CD8-positive, alpha-beta memory T cell (primary cell): ENCODE data around the gene NSUN7. TPM values are rescaled to one million over a fixed set of nuclear protein-coding genes. Genes with fewer than 3 reads are reported as not detected.

Source experiments
- CTCF ChIA-PET: fragments of 350-600 bp; sonication (Branson Sonifier 250); formaldehyde crosslinking; loops from one replicate; lab custom pipeline; 2021; ENCODE audit warnings: antibody characterized with exemption; lab: Charles Lee
- POLR2A ChIA-PET: fragments of 350-600 bp; sonication (Branson Sonifier 250); formaldehyde crosslinking; loops from one replicate; lab custom pipeline; 2021; ENCODE audit warnings: antibody characterized with exemption; lab: Charles Lee
- DNase-seq, 5 donors: peaks; one replicate each; pipeline versions ENCODE4 v3.0.0 to v3.0.0-alpha.2; 2020 to 2022; ENCODE audit warnings: mixed read lengths in 1 of 5
- H3K27ac ChIP-seq: one replicate; pipeline ENCODE4 v1.7.0; 2013; ENCODE audit warnings: low read depth, mild to moderate bottlenecking, low read length, moderate library complexity
- H3K27me3 ChIP-seq: 2 replicates; pipeline ENCODE4 v1.7.0; 2013; ENCODE audit warnings: low read length, mild to moderate bottlenecking; ENCODE audit not compliant: insufficient read depth, poor library complexity, severe bottlenecking
- H3K36me3 ChIP-seq: 2 replicates; pipeline ENCODE4 v1.7.0; 2013; ENCODE audit warnings: mild to moderate bottlenecking, low read length, moderate library complexity; ENCODE audit not compliant: insufficient read depth
- H3K4me1 ChIP-seq: 2 replicates; pipeline ENCODE4 v1.7.0; 2013; ENCODE audit warnings: mild to moderate bottlenecking, low read length, moderate library complexity; ENCODE audit not compliant: insufficient read depth
- H3K4me3 ChIP-seq: 2 replicates; pipeline ENCODE4 v1.7.0; 2013; ENCODE audit warnings: mild to moderate bottlenecking, low read length
- H3K9me3 ChIP-seq: 2 replicates; pipeline ENCODE4 v1.7.0; 2013; ENCODE audit warnings: mild to moderate bottlenecking, low read length
- H3K27ac Mint-ChIP-seq, 8 donors: one replicate each; pipeline ENCODE4 v1.8.0; 2020 to 2021; ENCODE audit warnings: mixed read lengths in 8 of 8, mild to moderate bottlenecking in 6 of 8, inconsistent platforms in 3 of 8, moderate library complexity in 3 of 8
- H3K27me3 Mint-ChIP-seq, 2 donors: one replicate each; pipeline ENCODE4 v1.8.0; 2020 to 2021; ENCODE audit warnings: mixed read lengths in 2 of 2, mild to moderate bottlenecking in 1 of 2, moderate library complexity in 1 of 2
- H3K36me3 Mint-ChIP-seq, 3 donors: one replicate each; pipeline ENCODE4 v1.8.0; 2020 to 2021; ENCODE audit warnings: mixed read lengths in 3 of 3, inconsistent platforms in 1 of 3, mild to moderate bottlenecking in 1 of 3
- H3K4me1 Mint-ChIP-seq, 3 donors: one replicate each; pipeline ENCODE4 v1.8.0; 2020 to 2021; ENCODE audit warnings: mixed read lengths in 3 of 3, inconsistent platforms in 1 of 3, mild to moderate bottlenecking in 1 of 3
- H3K4me3 Mint-ChIP-seq, 7 donors: one replicate each; pipeline ENCODE4 v1.8.0; 2020 to 2021; ENCODE audit warnings: mixed read lengths in 7 of 7, mild to moderate bottlenecking in 6 of 7, moderate library complexity in 4 of 7, inconsistent platforms in 2 of 7
- H3K9me3 Mint-ChIP-seq, 5 donors: one replicate each; pipeline ENCODE4 v1.8.0; 2020 to 2022; ENCODE audit warnings: mixed read lengths in 5 of 5, mild to moderate bottlenecking in 3 of 5, moderate library complexity in 2 of 5, inconsistent platforms in 1 of 5
- polyA plus RNA-seq: library from polyadenylated mRNA; unstranded; fragments of 300-500 nt; fragmentation: Illumina TruSeq; gene quantifications from one replicate; pipeline ENCODE4 v1.2.3, GENCODE V29; 2021
- total RNA-seq, 2 experiments: library from RNA; stranded (reverse); gene quantifications; one replicate each; pipeline ENCODE4 v1.2.3, GENCODE V29; 2021

NSUN7 gene
- total and polyA plus RNA-seq, 3 experiments from 2014 or later, result not detected

DNA sequence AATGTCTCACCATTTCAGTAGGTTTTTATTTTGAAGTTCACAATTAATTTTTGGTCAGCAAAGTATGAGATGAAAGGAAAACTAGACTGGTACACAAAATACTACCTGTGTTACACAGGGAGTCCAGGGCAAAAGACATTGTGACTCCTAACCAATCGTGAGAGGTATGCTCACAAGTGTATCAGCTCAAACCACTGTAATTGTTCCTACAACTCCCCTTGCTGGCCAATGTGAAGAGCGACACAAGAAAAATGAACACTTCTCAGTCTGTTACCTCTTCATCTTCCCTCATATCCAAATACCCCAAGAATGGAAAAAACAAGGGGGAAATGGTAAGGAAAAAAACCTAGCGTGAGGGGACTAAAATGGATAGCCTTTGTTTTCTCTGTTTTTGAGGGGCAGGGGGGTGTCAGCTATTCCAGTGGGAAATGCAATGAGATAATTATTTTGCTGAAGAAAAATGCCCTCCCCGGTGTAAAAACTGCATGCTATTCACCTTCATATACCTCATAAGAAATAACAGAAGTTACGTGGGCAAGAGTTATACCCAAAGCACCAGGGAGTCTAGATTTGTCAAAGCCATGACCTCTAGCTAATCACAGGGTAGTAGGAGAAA lies 30.6 kb upstream of the NSUN7 start:
- Mint-ChIP-seq H3K4me3 (no peak overlapping the region), H3K27me3 (peaks cover 4 to 10% of the 10 kb centered on the region in 2 donors), H3K4me1 (no peaks in the 10 kb centered on the region), H3K36me3 (no peaks in the 10 kb centered on the region), H3K27ac (no peak overlapping the region), H3K9me3 (no peaks in the 10 kb centered on the region)
- H3K4me3 ChIP-seq, result no peak overlapping the region
- no peak overlapping the region for H3K27ac ChIP-seq
- peaks cover 12% of the 10 kb centered on the region for H3K4me1 ChIP-seq
- no peaks in the 10 kb centered on the region for H3K36me3 ChIP-seq
- POLR2A ChIA-PET, result no interaction called here
- no peaks in the 10 kb centered on the region for H3K27me3 ChIP-seq
- CTCF ChIA-PET, result no interaction called here
- no peaks in the 10 kb centered on the region for H3K9me3 ChIP-seq
- DNase-seq, result peak in 1 of 5 donors; percentile 4

DNA sequence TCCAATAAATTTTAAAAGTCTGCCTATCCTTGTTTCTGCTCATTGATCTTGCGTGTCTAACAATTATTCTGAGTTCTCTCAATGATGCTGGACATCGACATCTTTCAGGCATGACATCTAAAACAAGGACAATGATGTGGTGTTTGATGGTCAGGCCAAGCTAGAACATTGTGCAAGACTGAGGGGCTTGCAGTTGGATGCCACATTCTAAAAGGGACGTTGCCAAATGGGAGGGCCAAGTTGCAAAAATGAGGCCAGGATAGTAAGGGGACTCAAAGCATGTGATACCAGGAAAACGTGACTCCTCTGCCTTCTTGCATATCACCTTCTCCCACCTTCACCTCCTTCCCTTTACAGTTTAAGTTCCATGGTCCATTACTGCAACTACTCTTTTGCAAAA lies 29.4 kb upstream of the NSUN7 start:
- no peak for DNase-seq
- Histone ChIP-seq H3K36me3 (no peaks in the 10 kb centered on the region), H3K27ac (no peak overlapping the region), H3K9me3 (no peaks in the 10 kb centered on the region), H3K4me1 (peaks cover 12% of the 10 kb centered on the region), H3K4me3 (no peak overlapping the region), H3K27me3 (no peaks in the 10 kb centered on the region)
- Mint-ChIP-seq H3K4me3 (no peak overlapping the region), H3K27me3 (peaks cover 3 to 6% of the 10 kb centered on the region in 2 donors), H3K9me3 (no peaks in the 10 kb centered on the region), H3K36me3 (no peaks in the 10 kb centered on the region), H3K27ac (no peak overlapping the region), H3K4me1 (no peaks in the 10 kb centered on the region)
- ChIA-PET CTCF (no interaction called here), POLR2A (no interaction called here)

DNA sequence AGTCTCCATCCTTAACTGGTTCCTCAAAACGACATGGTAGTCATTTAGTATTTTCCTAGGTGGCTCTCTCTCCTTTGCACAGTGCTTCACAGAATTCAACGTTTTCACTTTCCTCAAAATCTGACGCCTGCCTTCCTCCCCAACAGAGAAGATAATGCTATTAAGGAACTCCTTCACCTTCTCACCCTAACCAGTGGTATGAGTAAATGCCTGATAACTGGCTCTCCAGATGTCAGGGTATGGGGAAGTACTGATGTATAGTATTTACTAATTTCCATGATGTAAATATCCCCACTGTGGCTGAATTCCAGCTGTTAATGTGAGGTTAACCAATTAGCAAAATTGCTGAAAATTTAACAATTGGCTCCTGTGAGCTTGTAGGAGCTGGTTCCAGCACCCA lies 28.8 kb upstream of the NSUN7 start:
- no peaks in the 10 kb centered on the region for H3K27me3 ChIP-seq
- Mint-ChIP-seq H3K4me1 (no peaks in the 10 kb centered on the region), H3K9me3 (no peaks in the 10 kb centered on the region), H3K36me3 (no peaks in the 10 kb centered on the region), H3K27me3 (peaks cover 3 to 6% of the 10 kb centered on the region in 2 donors), H3K4me3 (no peak overlapping the region), H3K27ac (no peak overlapping the region)
- H3K4me3 ChIP-seq, result no peak overlapping the region
- POLR2A ChIA-PET, result no interaction called here
- H3K36me3 ChIP-seq, result no peaks in the 10 kb centered on the region
- no peak overlapping the region for H3K27ac ChIP-seq
- CTCF ChIA-PET, result no interaction called here
- H3K4me1 ChIP-seq, result peaks cover 12% of the 10 kb centered on the region
- DNase-seq, result no peak
- H3K9me3 ChIP-seq, result no peaks in the 10 kb centered on the region

DNA sequence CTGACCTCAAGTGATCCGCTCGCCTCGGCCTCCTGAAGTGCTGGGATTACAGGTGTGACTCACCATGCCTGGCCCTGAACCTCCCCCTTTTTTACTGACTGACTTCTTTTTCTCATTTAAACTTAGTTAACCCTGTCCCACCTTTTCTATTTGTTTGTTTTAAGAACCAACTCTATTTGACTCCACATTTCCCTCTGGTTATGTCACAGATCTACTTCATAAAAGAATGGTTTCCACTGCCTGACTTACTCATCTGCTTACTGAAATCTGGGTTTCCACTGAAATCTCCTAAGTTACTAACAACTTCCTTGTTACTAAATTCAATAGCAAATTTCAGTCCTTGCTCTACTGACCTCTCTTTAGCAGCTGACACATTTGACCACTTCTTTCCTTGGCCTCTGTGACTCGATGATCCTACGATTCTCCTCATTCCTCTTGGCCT lies 28.0 kb upstream of the NSUN7 start:
- no peak for DNase-seq
- ChIA-PET CTCF (no interaction called here), POLR2A (no interaction called here)
- no peaks in the 10 kb centered on the region for H3K9me3 ChIP-seq
- Mint-ChIP-seq H3K9me3 (no peaks in the 10 kb centered on the region), H3K27me3 (peaks cover 0 to 4% of the 10 kb centered on the region in 2 donors), H3K4me3 (no peak overlapping the region), H3K36me3 (no peaks in the 10 kb centered on the region), H3K4me1 (no peaks in the 10 kb centered on the region), H3K27ac (no peak overlapping the region)
- H3K36me3 ChIP-seq, result no peaks in the 10 kb centered on the region
- H3K4me1 ChIP-seq, result peaks cover 12% of the 10 kb centered on the region
- H3K27me3 ChIP-seq, result no peaks in the 10 kb centered on the region
- H3K27ac ChIP-seq, result no peak overlapping the region
- H3K4me3 ChIP-seq, result no peak overlapping the region

DNA sequence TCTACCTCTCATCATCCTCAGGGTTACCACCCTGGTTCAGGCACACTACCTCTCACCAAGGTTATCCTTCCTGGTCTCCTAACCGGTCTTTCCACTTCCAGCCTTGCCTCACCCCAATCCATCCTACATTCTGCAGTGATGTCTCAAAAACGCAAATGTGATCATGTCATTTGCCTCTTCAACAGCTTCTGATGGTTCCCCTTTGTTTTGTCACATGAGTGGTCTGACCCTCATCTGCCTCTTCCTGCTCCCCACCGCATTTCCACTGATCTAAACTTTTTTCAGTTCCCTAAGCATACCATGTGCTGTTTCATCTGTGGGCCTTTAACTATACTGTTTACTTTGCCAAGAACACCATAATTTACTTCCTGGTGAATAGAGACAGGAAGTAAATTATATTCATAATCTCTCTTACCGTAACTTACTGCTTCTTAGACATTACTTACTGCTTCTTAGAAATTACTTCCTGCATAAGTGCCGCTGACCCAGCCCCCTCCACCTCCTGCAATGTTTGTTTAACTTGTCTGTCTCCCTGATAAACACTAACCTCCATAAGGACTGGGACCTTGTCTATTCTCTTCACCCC lies 27.1 kb upstream of the NSUN7 start:
- no peak overlapping the region for H3K4me3 Mint-ChIP-seq

DNA sequence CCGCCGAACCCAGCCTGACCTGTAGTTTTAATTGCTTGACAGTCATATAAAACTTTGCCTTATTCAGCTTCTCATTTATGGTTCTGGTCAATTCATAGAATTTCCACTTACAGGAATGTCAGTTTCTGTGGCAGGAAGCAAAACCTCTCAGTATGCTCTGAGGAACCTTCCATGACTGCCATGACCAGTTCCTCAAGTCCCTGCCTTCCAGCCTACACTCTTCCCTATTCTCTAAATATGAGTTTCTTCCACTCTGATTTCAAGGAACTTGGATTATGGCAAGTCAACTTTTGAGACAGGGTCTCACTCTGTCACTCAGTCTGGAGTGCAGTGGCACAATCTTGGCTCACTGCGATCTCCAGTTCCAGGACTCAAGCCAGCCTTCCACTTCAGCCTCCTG lies 26.0 kb upstream of the NSUN7 start:
- Mint-ChIP-seq H3K4me3 (no peak overlapping the region), H3K27me3 (peaks cover 0 to 7% of the 10 kb centered on the region in 2 donors), H3K9me3 (no peaks in the 10 kb centered on the region), H3K27ac (no peak overlapping the region), H3K36me3 (no peaks in the 10 kb centered on the region), H3K4me1 (no peaks in the 10 kb centered on the region)
- peaks cover 12% of the 10 kb centered on the region for H3K4me1 ChIP-seq
- no peak overlapping the region for H3K27ac ChIP-seq
- no peak for DNase-seq
- H3K36me3 ChIP-seq, result no peaks in the 10 kb centered on the region
- POLR2A ChIA-PET, result no interaction called here
- H3K4me3 ChIP-seq, result no peak overlapping the region
- H3K27me3 ChIP-seq, result no peaks in the 10 kb centered on the region
- CTCF ChIA-PET, result no interaction called here
- H3K9me3 ChIP-seq, result no peaks in the 10 kb centered on the region

More for the DNA sequence above, 27.1 kb upstream of the NSUN7 start:
- Histone ChIP-seq H3K36me3 (no peaks in the 10 kb centered on the region), H3K9me3 (no peaks in the 10 kb centered on the region), H3K27ac (no peak overlapping the region), H3K4me3 (peak overlapping the region; percentile 10), H3K4me1 (peaks cover 12% of the 10 kb centered on the region), H3K27me3 (no peaks in the 10 kb centered on the region)
- no peaks in the 10 kb centered on the region for H3K9me3 Mint-ChIP-seq
- H3K4me1 Mint-ChIP-seq, result no peaks in the 10 kb centered on the region
- H3K36me3 Mint-ChIP-seq, result no peaks in the 10 kb centered on the region
- peaks cover 0 to 4% of the 10 kb centered on the region in 2 donors for H3K27me3 Mint-ChIP-seq
- CTCF ChIA-PET, result no interaction called here
- POLR2A ChIA-PET, result no interaction called here
- no peak overlapping the region for H3K27ac Mint-ChIP-seq
- peak in 1 of 5 donors; percentile 64 for DNase-seq

DNA sequence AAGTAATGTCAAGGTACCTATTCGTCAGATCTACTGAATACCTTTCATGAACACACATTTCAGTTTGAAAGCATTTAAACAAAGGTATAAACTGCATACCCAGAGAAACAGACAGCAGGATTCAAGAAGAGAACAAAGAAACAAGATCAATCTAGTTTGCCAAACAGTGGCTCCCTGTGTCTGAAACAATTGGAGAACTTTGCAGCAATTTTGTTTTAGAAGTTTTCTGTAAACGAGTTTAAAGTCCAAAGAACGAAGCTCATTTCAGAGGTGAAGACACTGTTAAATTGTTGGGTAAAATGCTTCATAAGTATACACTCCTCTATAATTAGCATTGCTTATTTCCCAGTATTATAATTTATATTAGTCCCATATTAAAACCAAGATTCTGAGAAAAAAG lies 21.4 kb upstream of the NSUN7 start:
- ChIA-PET POLR2A (no interaction called here), CTCF (no interaction called here)
- no peaks in the 10 kb centered on the region for H3K9me3 ChIP-seq
- no peak for DNase-seq
- Mint-ChIP-seq H3K4me3 (no peak overlapping the region), H3K27ac (no peak overlapping the region), H3K27me3 (peaks cover 8 to 18% of the 10 kb centered on the region in 2 donors), H3K36me3 (no peaks in the 10 kb centered on the region), H3K9me3 (no peaks in the 10 kb centered on the region), H3K4me1 (no peaks in the 10 kb centered on the region)
- H3K4me1 ChIP-seq, result no peaks in the 10 kb centered on the region
- no peak overlapping the region for H3K27ac ChIP-seq
- H3K27me3 ChIP-seq, result no peaks in the 10 kb centered on the region
- H3K36me3 ChIP-seq, result no peaks in the 10 kb centered on the region
- no peak overlapping the region for H3K4me3 ChIP-seq

DNA sequence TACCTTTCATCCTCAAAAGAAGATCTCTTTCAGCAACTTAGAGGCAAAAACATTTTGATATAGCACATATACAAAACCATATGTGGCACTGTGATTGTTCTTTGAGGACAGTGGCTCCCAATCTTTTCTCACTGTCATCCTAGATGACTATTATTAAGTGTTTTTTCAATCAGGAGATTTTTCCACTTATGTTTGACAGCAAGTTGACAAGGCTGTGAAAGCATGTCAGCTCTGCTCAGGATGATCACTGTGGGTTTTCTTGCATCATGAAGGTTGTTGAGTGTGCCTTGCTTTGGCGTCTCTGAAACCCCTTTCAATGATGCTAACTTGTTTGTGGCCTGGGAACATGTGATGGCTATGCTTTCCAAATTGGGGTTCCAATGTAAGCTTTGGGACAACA lies 20.2 kb upstream of the NSUN7 start:
- no peaks in the 10 kb centered on the region for H3K4me1 Mint-ChIP-seq
- DNase-seq, result no peak
- Histone ChIP-seq H3K4me1 (no peaks in the 10 kb centered on the region), H3K9me3 (no peaks in the 10 kb centered on the region), H3K27me3 (no peaks in the 10 kb centered on the region), H3K4me3 (no peak overlapping the region), H3K36me3 (no peaks in the 10 kb centered on the region), H3K27ac (no peak overlapping the region)
- POLR2A ChIA-PET, result no interaction called here
- H3K27me3 Mint-ChIP-seq, result peaks cover 8 to 18% of the 10 kb centered on the region in 2 donors
- H3K36me3 Mint-ChIP-seq, result no peaks in the 10 kb centered on the region
- no peak overlapping the region for H3K27ac Mint-ChIP-seq
- H3K9me3 Mint-ChIP-seq, result no peaks in the 10 kb centered on the region
- no peak overlapping the region for H3K4me3 Mint-ChIP-seq
- CTCF ChIA-PET, result no interaction called here
